Nephron progenitor cell (in vitro differentiated cells): ENCODE measurements around the gene SLC34A2.

Experiments
- DNase-seq: peaks from one replicate; pipeline ENCODE4 v3.0.0; 2021
- H3K27ac Mint-ChIP-seq: 2 replicates; pipeline ENCODE4 v1.8.0; 2021; ENCODE audit warnings: mild to moderate bottlenecking, moderate library complexity, mixed read lengths
- H3K27me3 Mint-ChIP-seq: 2 replicates; pipeline ENCODE4 v1.8.0; 2021; ENCODE audit warnings: mild to moderate bottlenecking, low read depth, mixed read lengths; ENCODE audit not compliant: poor library complexity
- H3K36me3 Mint-ChIP-seq: 2 replicates; pipeline ENCODE4 v1.8.0; 2021; ENCODE audit warnings: low read depth, mixed read lengths
- H3K4me1 Mint-ChIP-seq: 2 replicates; pipeline ENCODE4 v1.8.0; 2021; ENCODE audit warnings: mixed read lengths
- H3K4me3 Mint-ChIP-seq: 2 replicates; pipeline ENCODE4 v1.8.0; 2021; ENCODE audit warnings: mild to moderate bottlenecking, moderate library complexity, mixed read lengths
- H3K9me3 Mint-ChIP-seq: 2 replicates; pipeline ENCODE4 v1.8.0; 2021; ENCODE audit warnings: mild to moderate bottlenecking, moderate library complexity, mixed read lengths
- TF ChIP-seq, protein P1 (sequence below): fragments of 200-600 bp; sonication (generic); IDR thresholded peaks from 2 replicates; pipeline ENCODE4 v1.5.0; 2021; ENCODE audit warnings: antibody characterized with exemption

Gene SLC34A2

DNA sequence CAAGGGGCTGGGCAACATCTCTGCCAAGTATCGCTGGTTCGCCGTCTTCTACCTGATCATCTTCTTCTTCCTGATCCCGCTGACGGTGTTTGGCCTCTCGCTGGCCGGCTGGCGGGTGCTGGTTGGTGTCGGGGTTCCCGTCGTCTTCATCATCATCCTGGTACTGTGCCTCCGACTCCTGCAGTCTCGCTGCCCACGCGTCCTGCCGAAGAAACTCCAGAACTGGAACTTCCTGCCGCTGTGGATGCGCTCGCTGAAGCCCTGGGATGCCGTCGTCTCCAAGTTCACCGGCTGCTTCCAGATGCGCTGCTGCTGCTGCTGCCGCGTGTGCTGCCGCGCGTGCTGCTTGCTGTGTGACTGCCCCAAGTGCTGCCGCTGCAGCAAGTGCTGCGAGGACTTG lies 20.6 kb downstream of the SLC34A2 start:
- Mint-ChIP-seq H3K9me3 (no peaks in the 10 kb centered on the region), H3K27me3 (peaks cover 3% of the 10 kb centered on the region), H3K27ac (no peak overlapping the region), H3K36me3 (no peaks in the 10 kb centered on the region), H3K4me1 (peaks cover 8% of the 10 kb centered on the region), H3K4me3 (no peak overlapping the region)
- DNase-seq = no peak
- TF ChIP-seq, protein P1, sequence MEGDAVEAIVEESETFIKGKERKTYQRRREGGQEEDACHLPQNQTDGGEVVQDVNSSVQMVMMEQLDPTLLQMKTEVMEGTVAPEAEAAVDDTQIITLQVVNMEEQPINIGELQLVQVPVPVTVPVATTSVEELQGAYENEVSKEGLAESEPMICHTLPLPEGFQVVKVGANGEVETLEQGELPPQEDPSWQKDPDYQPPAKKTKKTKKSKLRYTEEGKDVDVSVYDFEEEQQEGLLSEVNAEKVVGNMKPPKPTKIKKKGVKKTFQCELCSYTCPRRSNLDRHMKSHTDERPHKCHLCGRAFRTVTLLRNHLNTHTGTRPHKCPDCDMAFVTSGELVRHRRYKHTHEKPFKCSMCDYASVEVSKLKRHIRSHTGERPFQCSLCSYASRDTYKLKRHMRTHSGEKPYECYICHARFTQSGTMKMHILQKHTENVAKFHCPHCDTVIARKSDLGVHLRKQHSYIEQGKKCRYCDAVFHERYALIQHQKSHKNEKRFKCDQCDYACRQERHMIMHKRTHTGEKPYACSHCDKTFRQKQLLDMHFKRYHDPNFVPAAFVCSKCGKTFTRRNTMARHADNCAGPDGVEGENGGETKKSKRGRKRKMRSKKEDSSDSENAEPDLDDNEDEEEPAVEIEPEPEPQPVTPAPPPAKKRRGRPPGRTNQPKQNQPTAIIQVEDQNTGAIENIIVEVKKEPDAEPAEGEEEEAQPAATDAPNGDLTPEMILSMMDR = no peak

DNA sequence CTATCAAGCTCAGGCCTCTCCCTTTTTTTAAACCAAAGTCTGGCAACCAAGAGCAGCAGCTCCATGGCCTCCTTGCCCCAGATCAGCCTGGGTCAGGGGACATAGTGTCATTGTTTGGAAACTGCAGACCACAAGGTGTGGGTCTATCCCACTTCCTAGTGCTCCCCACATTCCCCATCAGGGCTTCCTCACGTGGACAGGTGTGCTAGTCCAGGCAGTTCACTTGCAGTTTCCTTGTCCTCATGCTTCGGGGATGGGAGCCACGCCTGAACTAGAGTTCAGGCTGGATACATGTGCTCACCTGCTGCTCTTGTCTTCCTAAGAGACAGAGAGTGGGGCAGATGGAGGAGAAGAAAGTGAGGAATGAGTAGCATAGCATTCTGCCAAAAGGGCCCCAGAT lies 21.5 kb downstream of the SLC34A2 start:
- no peaks in the 10 kb centered on the region for H3K9me3 Mint-ChIP-seq
- H3K36me3 Mint-ChIP-seq = no peaks in the 10 kb centered on the region
- H3K4me3 Mint-ChIP-seq = no peak overlapping the region
- no peak overlapping the region for H3K27ac Mint-ChIP-seq
- TF ChIP-seq, protein P1 = no peak
- H3K4me1 Mint-ChIP-seq = peaks cover 8% of the 10 kb centered on the region
- peaks cover 3% of the 10 kb centered on the region for H3K27me3 Mint-ChIP-seq
- no peak for DNase-seq

DNA sequence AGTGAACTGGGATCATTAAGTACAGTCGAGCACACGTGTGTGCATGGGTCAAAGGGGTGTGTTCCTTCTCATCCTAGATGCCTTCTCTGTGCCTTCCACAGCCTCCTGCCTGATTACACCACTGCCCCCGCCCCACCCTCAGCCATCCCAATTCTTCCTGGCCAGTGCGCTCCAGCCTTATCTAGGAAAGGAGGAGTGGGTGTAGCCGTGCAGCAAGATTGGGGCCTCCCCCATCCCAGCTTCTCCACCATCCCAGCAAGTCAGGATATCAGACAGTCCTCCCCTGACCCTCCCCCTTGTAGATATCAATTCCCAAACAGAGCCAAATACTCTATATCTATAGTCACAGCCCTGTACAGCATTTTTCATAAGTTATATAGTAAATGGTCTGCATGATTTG lies 22.3 kb downstream of the SLC34A2 start:
- Mint-ChIP-seq H3K4me1 (peaks cover 8% of the 10 kb centered on the region), H3K36me3 (no peaks in the 10 kb centered on the region), H3K27me3 (peaks cover 3% of the 10 kb centered on the region), H3K27ac (no peak overlapping the region), H3K4me3 (no peak overlapping the region), H3K9me3 (no peaks in the 10 kb centered on the region)
- TF ChIP-seq, protein P1 = no peak
- no peak for DNase-seq

DNA sequence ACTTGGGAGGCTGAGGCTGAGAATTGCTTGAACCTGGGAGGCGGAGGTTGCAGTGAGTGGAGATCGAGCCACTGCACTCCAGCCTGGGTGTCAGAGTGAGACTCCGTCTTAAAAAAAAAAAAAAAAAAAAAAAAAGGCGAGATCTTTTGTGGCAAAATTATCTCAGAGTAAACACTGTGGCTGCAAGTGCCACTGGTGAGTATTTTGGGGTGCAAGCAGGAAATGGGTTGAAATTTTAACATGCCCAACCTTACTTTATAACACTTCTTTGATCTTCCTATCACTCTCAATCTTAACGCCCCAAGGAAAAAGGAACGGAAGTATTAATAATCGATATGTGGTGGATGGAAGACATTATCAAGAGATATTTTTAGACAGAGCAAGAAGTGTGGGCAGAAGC lies 32.1 kb downstream of the SLC34A2 start:
- TF ChIP-seq, protein P1 = no peak
- Mint-ChIP-seq H3K36me3 (no peaks in the 10 kb centered on the region), H3K27me3 (peaks cover 10% of the 10 kb centered on the region), H3K4me1 (no peaks in the 10 kb centered on the region), H3K4me3 (no peak overlapping the region), H3K9me3 (peaks cover 21% of the 10 kb centered on the region), H3K27ac (no peak overlapping the region)
- no peak for DNase-seq

DNA sequence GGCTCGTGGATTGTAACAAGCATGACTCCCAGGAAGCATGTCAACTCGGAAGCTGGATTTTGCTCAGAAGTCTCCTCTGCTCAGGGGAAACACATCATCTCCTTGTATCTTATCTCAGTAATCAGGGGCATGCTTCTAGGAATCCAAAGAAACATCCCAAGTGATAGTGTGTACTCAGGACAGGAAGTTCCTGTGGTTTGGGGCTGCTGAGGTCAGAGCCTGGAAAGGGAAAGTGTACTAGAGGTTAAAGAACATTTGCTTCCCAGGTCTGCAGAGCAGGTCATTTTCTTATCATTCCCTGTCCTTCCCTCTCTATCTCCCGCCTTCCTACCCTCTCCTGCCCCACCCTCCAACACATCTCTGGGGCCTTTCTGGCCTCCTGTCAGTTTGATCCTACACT lies 38.8 kb downstream of the SLC34A2 start:
- H3K4me3 Mint-ChIP-seq = no peak overlapping the region
- no peak for DNase-seq
- peaks cover 24% of the 10 kb centered on the region for H3K9me3 Mint-ChIP-seq
- H3K36me3 Mint-ChIP-seq = no peaks in the 10 kb centered on the region
- H3K4me1 Mint-ChIP-seq = no peaks in the 10 kb centered on the region
- H3K27me3 Mint-ChIP-seq = peaks cover 4% of the 10 kb centered on the region
- no peak overlapping the region for H3K27ac Mint-ChIP-seq
- TF ChIP-seq, protein P1 = no peak

DNA sequence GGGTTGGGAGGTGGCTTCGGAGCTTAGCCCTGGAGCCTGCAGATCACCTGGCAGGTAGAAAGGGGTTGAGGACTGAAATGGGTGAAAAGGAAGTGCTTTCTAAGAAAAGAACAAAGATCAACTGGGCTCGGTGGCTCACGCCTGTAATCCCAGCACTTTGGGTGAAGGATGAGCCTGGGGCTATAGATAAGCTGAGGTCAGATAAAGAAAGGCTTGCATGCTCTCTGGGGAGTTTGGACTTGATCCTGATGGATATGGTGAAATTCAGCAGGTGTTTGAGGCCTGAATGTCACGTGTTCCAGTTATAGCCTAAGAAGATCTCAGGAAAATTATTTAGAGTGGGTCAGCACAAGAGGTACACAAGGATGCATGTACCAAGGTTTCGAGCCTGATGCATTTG lies 40.8 kb downstream of the SLC34A2 start:
- peaks cover 5% of the 10 kb centered on the region for H3K27me3 Mint-ChIP-seq
- no peak overlapping the region for H3K4me3 Mint-ChIP-seq
- no peak overlapping the region for H3K27ac Mint-ChIP-seq
- H3K9me3 Mint-ChIP-seq = peaks cover 15% of the 10 kb centered on the region
- TF ChIP-seq, protein P1 = no peak
- DNase-seq = no peak
- H3K36me3 Mint-ChIP-seq = no peaks in the 10 kb centered on the region
- H3K4me1 Mint-ChIP-seq = no peaks in the 10 kb centered on the region
